HepG2 (cell line): ENCODE measurements around the gene MYADML2. TPM values are rescaled to one million over a fixed set of nuclear protein-coding genes. Genes with fewer than 3 reads are reported as not detected.

Experiments used
- EHMT2 ChIP-seq: fragments of 200-600 bp; sonication (generic); IDR thresholded peaks from 2 replicates; pipeline ENCODE4 v1.7.0; 2017; ENCODE audit warnings: antibody characterized with exemption, low read depth, low read length, borderline replicate concordance
- HMGA1 ChIP-seq: sonication (generic); formaldehyde crosslinking; conservative IDR thresholded peaks from 2 replicates; pipeline ENCODE4 v1.4.0; 2020; ENCODE audit warnings: missing genetic modification reagents
- STAT6 ChIP-seq: sonication (generic); formaldehyde crosslinking; IDR thresholded peaks from 2 replicates; pipeline ENCODE4 v1.4.0; 2020; ENCODE audit warnings: missing genetic modification reagents, mild to moderate bottlenecking, borderline replicate concordance
- XRCC5 ChIP-seq: fragments of 200-400 bp; formaldehyde crosslinking; optimal IDR thresholded peaks from 2 replicates; pipeline ENCODE3; 2017; ENCODE audit warnings: mild to moderate bottlenecking, low read length
- YY1 ChIP-seq: IDR thresholded peaks from 2 replicates; pipeline ENCODE4 v1.6.1; 2011; ENCODE audit warnings: low read length, low read depth, moderate library complexity, mild to moderate bottlenecking; ENCODE audit not compliant: insufficient read depth, insufficient replicate concordance
- ZBTB37 ChIP-seq: sonication (generic); formaldehyde crosslinking; IDR thresholded peaks from 2 replicates; pipeline ENCODE4 v1.4.0; 2020; ENCODE audit warnings: mild to moderate bottlenecking, missing genetic modification reagents
- ZBTB40 ChIP-seq, 2 experiments: fragments of 450-650 bp in 1 of 2; sonication (generic) in 1 of 2; formaldehyde crosslinking in 1 of 2; IDR thresholded peaks; 2 replicates each; pipeline versions ENCODE4 v1.6.1 to v1.8.0; 2016 to 2022; ENCODE audit warnings: antibody characterized with exemption in 1 of 2, mild to moderate bottlenecking in 1 of 2, missing genetic modification reagents in 1 of 2
- ZNF326 ChIP-seq: sonication (generic); formaldehyde crosslinking; IDR thresholded peaks from 2 replicates; pipeline ENCODE4 v1.4.0; 2020; ENCODE audit warnings: missing genetic modification reagents, borderline replicate concordance
- ZNF589 ChIP-seq: sonication (generic); formaldehyde crosslinking; conservative IDR thresholded peaks from 2 replicates; pipeline ENCODE4 v1.8.0; 2022; ENCODE audit warnings: mild to moderate bottlenecking, moderate library complexity, missing genetic modification reagents
- ZNF709 ChIP-seq: sonication (generic); formaldehyde crosslinking; IDR thresholded peaks from 2 replicates; pipeline ENCODE4 v1.5.0; 2020; ENCODE audit warnings: mild to moderate bottlenecking, missing genetic modification reagents
- ZNF770 ChIP-seq: sonication (generic); formaldehyde crosslinking; IDR thresholded peaks from 2 replicates; pipeline ENCODE4 v1.5.0; 2020; ENCODE audit warnings: mild to moderate bottlenecking, missing genetic modification reagents
- polyA plus RNA-seq, 8 experiments: library from polyadenylated mRNA; depleted of rRNA in 3 of 8; stranded (reverse) in 7 of 8; unstranded in 1 of 8; fragments of >200 nt; fragmentation: Illumina TruSeq in 4 of 8; extraction: Trizol in 4 of 8; gene quantifications; 2 replicates each; pipeline versions ENCODE4 v1.2.1 to v1.2.3, GENCODE V29; 2011 to 2016; ENCODE audit warnings: low read depth in 4 of 8, missing spikeins in 1 of 8, mixed read lengths in 1 of 8; ENCODE audit not compliant: insufficient read depth in 1 of 8
- total RNA-seq, 5 experiments: library from RNA; depleted of rRNA; stranded (reverse); fragments of >200 nt; fragmentation: Illumina TruSeq; extraction: Trizol; gene quantifications; 2 replicates each; pipeline ENCODE4 v1.2.3, GENCODE V29; 2016; ENCODE audit warnings: low read depth in 1 of 5

MYADML2 gene
- total and polyA plus RNA-seq, 2 of the 13 experiments (the other 11 are each of a cell fraction or from before 2014, with no cell fraction given) = not detected

GRCh38 chr17:81909966-81910839, 36.8 kb downstream of the MYADML2 start (continued):
- TF ChIP-seq STAT6 (CRISPR knock-in tag) = peak; percentile 44; the same call in 1 of the 2 replicates
- TF ChIP-seq ZBTB37 = peak; percentile 55; the same call in 1 of the 2 replicates
- no peak for TF ChIP-seq XRCC5
- TF ChIP-seq ZNF770 (CRISPR knock-in tag) = no peak
- TF ChIP-seq ZBTB40 (IDR thresholded peaks at IDR 0.05) = no peak
- TF ChIP-seq ZBTB40 (CRISPR knock-in tag; IDR thresholded peaks at IDR 0.05) = peak; percentile 63; the same call in 1 of the 2 replicates
- TF ChIP-seq ZNF709 (CRISPR knock-in tag) = no peak; the same call in 1 of the 2 replicates
- no peak for TF ChIP-seq EHMT2
- peak; percentile 94 for TF ChIP-seq ZNF589 (CRISPR knock-in tag)
- peak; percentile 30; the same call in 1 of the 2 replicates for TF ChIP-seq ZNF326 (CRISPR knock-in tag)
- no peak for TF ChIP-seq HMGA1
- TF ChIP-seq YY1 = peak; percentile 75
